Aorta (tissue), 5 donors: ENCODE measurements around the gene PTPRR. TPM values are rescaled to one million over a fixed set of nuclear protein-coding genes. Genes with fewer than 3 reads are reported as not detected.
A peak's percentile ranks its signal among the peaks of the same experiment; 100 is the strongest.

Experiments
- ATAC-seq: fragments of 200-7000 bp; cut with Tn5 transposase; one replicate; pipeline ENCODE4 v1.9.1; 2022; ENCODE audit warnings: moderate library complexity; ENCODE audit not compliant: low FRiP score
- DNase-seq, 2 donors: peaks; one replicate each; pipeline ENCODE4 v3.0.0-alpha.2; 2020
- H3K27ac ChIP-seq, 2 donors: one replicate each; pipeline ENCODE4 v1.5.1; 2013; ENCODE audit warnings: low read length in 2 of 2, mild to moderate bottlenecking in 2 of 2, moderate library complexity in 2 of 2, control low read depth in 1 of 2, inconsistent platforms in 1 of 2, low read depth in 1 of 2
- H3K27me3 ChIP-seq, 2 donors: one replicate each; pipeline ENCODE4 v1.6.1; 2013; ENCODE audit warnings: control low read depth in 1 of 2, low read length in 1 of 2, mild to moderate bottlenecking in 1 of 2, moderate library complexity in 1 of 2; ENCODE audit not compliant: insufficient read depth in 2 of 2, control insufficient read depth in 1 of 2
- H3K36me3 ChIP-seq, 2 donors: one replicate each; pipeline ENCODE4 v1.6.1; 2013; ENCODE audit warnings: control low read depth in 1 of 2, low read length in 1 of 2, mild to moderate bottlenecking in 1 of 2; ENCODE audit not compliant: insufficient read depth in 2 of 2, control insufficient read depth in 1 of 2
- H3K4me1 ChIP-seq, 2 donors: one replicate each; pipeline ENCODE4 v1.6.1; 2013; ENCODE audit warnings: low read length in 2 of 2, control low read depth in 1 of 2, mild to moderate bottlenecking in 1 of 2, moderate library complexity in 1 of 2; ENCODE audit not compliant: insufficient read depth in 2 of 2, control insufficient read depth in 1 of 2
- H3K4me3 ChIP-seq, 2 donors: one replicate each; pipeline ENCODE4 v1.5.1; 2013; ENCODE audit warnings: low read length in 2 of 2, control low read depth in 1 of 2, mild to moderate bottlenecking in 1 of 2
- H3K9me3 ChIP-seq: one replicate; pipeline ENCODE4 v1.6.1; 2013; ENCODE audit warnings: mild to moderate bottlenecking, low read length; ENCODE audit not compliant: control insufficient read depth
- WGBS, 2 donors: extraction: QIAGEN DNeasy Blood & Tissue Kit; methylation state at CpG; one replicate each; pipeline ENCODE4 v1.1.7; 2013; 5-methylcytosine and 5-hydroxymethylcytosine counted together
- intact Hi-C, 2 donors: fragments of 100-400 bp; cut with DNase I; formaldehyde crosslinking; loops; one replicate each; pipeline versions ENCODE4 v1.14.2 to v1.15.0; 2022
- long read RNA-seq, 2 donors: library from polyadenylated mRNA; unstranded; transcript quantifications; one replicate each; pipeline ENCODE4 v2.0.0, GENCODE V29; 2020 to 2021
- polyA plus RNA-seq, 2 donors: library from polyadenylated mRNA; stranded (reverse); fragments of 200-250 nt; gene quantifications; one replicate each; pipeline ENCODE4 v1.2.3, GENCODE V29; 2013
- total RNA-seq, 2 donors: library from RNA; stranded (reverse); fragmentation: NEBNext Ultra II Directional; extraction: Animal tissue kit (Norgen Biotek cat#: 25700); gene quantifications; one replicate each; pipeline ENCODE4 v1.2.1, GENCODE V29; 2021
- donor health status: healthy with polysubstance abuse.
- donor health status: Bipolar disorder and iron deficiency.
- donor health status: DM: no; HTN: no; CAD: no.
- donor health status: DM: no; HTN: no; CAD: no.
- donor health status: DM: yes; HTN: yes; CAD: no.

The PTPRR gene, protein sequence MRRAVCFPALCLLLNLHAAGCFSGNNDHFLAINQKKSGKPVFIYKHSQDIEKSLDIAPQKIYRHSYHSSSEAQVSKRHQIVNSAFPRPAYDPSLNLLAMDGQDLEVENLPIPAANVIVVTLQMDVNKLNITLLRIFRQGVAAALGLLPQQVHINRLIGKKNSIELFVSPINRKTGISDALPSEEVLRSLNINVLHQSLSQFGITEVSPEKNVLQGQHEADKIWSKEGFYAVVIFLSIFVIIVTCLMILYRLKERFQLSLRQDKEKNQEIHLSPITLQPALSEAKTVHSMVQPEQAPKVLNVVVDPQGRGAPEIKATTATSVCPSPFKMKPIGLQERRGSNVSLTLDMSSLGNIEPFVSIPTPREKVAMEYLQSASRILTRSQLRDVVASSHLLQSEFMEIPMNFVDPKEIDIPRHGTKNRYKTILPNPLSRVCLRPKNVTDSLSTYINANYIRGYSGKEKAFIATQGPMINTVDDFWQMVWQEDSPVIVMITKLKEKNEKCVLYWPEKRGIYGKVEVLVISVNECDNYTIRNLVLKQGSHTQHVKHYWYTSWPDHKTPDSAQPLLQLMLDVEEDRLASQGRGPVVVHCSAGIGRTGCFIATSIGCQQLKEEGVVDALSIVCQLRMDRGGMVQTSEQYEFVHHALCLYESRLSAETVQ
- total RNA-seq, result under 1 TPM; 0.45 to 0.49 TPM
- 1 to 10 TPM in 1 of 2 donors, under 1 TPM in 1; 0.23 to 1.8 TPM for polyA plus RNA-seq
- long read RNA-seq, donor 1, partial matches to known transcripts, result 0 of 3 reads
- long read RNA-seq, donor 1, other reads (novel, unspliced or antisense), result 3 of 3 reads
- long read RNA-seq, donor 2, result 0 reads

DNA sequence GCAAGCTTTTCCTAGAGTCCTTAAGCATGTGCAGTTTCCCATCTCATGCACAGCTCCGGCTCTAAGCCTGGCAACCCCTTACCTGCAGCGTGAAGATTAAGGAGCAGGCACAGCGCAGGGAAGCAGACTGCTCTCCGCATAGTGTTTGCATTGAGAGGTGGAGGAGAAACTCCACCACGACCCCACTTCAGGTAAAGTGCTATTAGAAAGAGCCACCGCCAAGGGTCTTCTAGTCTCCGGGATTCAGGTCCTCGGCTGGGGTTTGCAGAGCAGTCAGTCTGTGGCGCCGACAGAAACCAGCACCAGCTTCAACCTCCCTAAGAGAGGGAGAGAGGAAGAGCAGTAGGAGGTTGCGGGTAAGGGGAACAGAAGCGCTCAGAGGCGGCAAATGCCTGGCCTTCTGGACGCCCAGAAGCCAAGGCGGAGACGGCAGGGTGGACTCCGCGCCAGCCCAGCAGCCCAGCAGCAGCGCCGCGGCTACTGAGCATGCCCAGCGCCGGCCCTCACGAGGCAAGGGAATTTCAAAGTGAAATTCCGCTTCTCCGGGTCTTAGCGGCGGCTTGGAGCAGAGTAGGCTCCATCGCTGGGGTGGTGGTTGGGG, at the start of gene PTPRR:
TSS of gene PTPRR (minus strand) at position 488 of the 601 bp plus-strand sequence. CDS start at position 140, 348 bp downstream.
- Histone ChIP-seq H3K27ac (no peak within 1 kb of the TSS), H3K9me3 (peaks cover 2% of the 10 kb centered on the region), H3K4me1 (no peaks in the 10 kb centered on the region), H3K27me3 (no peaks in the 10 kb centered on the region), H3K4me3 (no peak within 1 kb of the TSS), H3K36me3 (no peaks in the 10 kb centered on the region)
- WGBS, 2 donors, result 2% methylated on average over 29 of the region's 29 CpGs
- intact Hi-C loops, result no loop called here
- peak; percentile 38 to 72 for DNase-seq
- no peak for ATAC-seq

DNA sequence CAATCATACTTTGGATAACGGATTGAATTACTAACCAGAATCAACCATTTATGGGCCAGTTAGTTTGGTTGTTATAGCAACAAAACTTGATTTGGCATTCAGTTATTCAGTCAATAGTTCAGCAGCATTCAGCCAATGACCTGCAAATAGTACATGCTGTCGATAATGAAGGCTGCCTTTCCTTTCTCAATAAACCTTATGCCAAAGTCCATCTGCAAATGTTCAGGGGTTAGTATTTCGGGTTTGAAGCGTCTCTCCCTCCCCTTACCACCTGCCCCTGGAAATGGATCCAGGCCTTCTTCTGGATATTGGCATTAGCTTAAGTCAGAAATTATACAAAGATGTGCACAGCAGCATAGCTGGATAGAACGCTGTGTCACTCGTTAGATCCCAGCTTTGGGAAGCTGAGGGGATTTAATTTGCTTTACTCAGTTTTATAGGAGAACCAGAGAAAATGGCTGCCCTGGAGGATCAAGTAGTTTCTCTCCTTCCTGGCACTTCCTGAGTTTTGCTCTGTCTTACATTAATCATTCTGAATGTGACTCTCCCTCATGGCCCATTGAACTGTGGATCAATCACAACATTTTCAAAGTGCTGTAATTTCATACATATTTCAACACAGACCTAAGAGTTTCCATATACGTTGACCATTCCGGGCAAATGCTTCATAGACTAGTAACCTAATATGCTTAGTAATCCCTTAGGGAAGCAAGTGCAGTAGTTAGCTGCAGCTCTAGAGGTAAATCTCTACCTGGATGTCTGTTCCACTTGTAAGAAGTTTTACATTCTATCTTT, 46.7 kb upstream of the PTPRR start:
- DNase-seq (no peak), ATAC-seq (no peak)
- Histone ChIP-seq H3K4me1 (peaks cover 0 to 3% of the 10 kb centered on the region in 2 donors), H3K9me3 (no peaks in the 10 kb centered on the region), H3K4me3 (no peak overlapping the region), H3K27me3 (no peaks in the 10 kb centered on the region), H3K36me3 (no peaks in the 10 kb centered on the region), H3K27ac (no peak overlapping the region)
- intact Hi-C loops, result no loop called here
- WGBS, 2 donors, result 90 to 92% methylated on average over 8 of the region's 8 CpGs

DNA sequence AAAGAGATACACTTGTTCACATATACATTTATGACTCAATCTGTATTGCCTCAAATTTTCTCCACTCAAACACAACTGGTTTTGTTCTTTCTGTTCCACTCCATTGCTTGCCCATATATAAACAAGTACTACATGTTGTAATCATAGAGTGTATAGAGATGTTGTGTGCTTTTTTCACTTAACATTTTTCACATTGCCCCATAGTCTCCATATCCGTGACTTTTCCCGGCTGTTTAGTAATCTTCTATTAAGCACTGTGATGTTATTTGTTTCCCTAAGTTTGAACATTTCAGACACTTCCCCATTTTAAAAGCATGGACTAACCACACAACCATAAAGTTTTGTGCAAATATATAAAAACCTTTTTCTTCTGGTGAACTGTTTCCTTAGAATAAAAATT, 45.5 kb upstream of the PTPRR start:
- no peaks in the 10 kb centered on the region for H3K9me3 ChIP-seq
- no peak overlapping the region for H3K27ac ChIP-seq
- no peaks in the 10 kb centered on the region for H3K27me3 ChIP-seq
- WGBS, 2 donors, result 85 to 90% methylated on average over 2 of the region's 2 CpGs
- no peak for ATAC-seq
- intact Hi-C loops, result no loop called here
- no peak overlapping the region for H3K4me3 ChIP-seq
- no peak for DNase-seq
- no peaks in the 10 kb centered on the region for H3K36me3 ChIP-seq
- peaks cover 0 to 2% of the 10 kb centered on the region in 2 donors for H3K4me1 ChIP-seq

DNA sequence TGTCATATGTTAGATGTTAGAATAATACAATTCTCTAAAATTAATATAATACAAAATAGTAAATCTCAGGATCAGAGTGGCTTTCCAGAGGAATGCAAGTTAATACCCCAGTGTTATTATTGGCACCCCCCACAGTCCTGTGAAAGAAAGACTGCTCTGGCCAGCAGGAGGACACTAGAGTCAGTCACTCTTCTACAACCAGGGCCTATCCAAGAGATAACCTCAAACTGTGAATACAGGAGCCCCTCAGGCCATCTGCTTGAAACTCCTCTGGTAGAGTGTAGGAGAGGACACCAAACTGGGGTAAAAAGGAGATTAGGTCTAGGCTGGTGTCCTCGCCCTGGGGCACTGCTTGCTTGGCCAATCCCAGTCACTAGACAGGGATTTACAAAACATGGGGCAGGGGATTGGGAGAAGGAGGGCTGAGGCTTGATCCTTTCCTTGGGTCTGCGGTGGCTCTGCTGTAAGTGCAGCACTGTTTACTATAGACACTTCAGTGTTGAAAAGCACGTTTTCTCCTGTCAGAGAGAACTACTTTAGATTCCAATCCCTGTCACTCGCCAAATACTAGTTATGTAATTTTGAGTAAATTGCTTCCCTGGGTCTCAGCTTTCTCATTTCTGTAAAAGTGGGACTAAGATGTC, 44.5 kb upstream of the PTPRR start:
- no peak for ATAC-seq
- no peaks in the 10 kb centered on the region for H3K36me3 ChIP-seq
- no peaks in the 10 kb centered on the region for H3K27me3 ChIP-seq
- WGBS, 2 donors, result 71 to 85% methylated on average over 4 of the region's 4 CpGs
- H3K27ac ChIP-seq, result no peak overlapping the region
- intact Hi-C loops, result no loop called here
- H3K9me3 ChIP-seq, result no peaks in the 10 kb centered on the region
- H3K4me1 ChIP-seq, result no peaks in the 10 kb centered on the region
- no peak for DNase-seq
- no peak overlapping the region for H3K4me3 ChIP-seq

DNA sequence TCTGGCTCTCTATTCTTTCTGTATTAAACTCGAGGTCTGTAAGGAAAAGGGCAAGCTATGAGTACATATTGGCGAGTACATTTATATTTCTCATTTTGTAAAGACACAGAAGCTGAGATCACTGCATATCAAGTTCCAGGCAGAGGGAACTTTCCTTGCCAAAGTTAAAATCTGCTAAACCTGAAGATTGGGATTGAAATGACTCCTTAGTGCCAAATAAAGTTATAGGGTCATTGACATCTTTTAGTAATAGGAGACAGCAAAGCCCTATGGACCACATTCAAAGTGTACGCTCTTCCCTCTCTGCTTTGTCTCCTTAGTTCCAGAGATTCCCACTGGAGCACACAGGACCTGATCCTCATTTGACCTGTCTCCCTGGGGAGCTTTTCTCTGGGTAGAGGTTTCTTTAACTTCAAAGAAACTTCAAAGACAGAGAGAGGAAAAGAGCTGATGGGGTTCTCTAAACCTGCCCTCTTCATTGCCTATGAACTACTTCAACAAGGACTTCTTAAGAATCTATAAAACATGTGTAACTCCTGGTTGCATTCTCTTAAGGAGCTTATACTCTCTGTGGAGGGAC, 42.6 kb upstream of the PTPRR start:
- ATAC-seq, result no peak
- WGBS, 2 donors, result 63 to 70% methylated on average over 3 of the region's 3 CpGs
- no peaks in the 10 kb centered on the region for H3K9me3 ChIP-seq

DNA sequence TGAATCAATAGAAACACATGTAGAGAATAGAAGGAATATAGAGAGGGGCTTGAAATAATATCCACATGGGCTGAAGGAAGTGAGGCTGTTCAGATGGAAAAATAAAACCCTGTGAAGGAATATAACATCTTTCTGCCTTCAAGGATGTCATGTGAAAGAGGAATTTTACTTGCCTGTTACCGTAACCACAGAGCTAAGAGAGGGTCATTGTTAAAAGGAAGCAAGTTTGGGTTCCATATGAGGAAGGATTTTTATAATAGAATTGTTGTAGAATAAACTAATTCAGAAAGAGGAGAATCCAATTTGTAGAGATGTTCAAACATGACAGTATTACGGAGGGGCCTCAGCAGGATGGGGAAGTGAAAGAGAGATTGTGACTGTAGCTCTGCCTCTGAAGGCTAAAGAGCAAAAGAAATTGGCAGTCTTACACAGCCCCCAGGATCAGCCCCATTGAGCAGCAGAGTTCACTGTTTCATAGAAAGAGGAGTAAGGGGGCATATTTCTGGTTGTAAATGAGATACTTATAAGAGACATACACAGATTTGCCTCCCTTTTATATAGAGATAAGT, 41.8 kb upstream of the PTPRR start:
- ATAC-seq (no peak), DNase-seq (no peak)
- H3K27ac ChIP-seq, result no peak overlapping the region
- no peaks in the 10 kb centered on the region for H3K36me3 ChIP-seq
- no peaks in the 10 kb centered on the region for H3K4me1 ChIP-seq
- intact Hi-C loops, result no loop called here
- WGBS, 2 donors, result 67 to 88% methylated on average over 2 of the region's 2 CpGs
- no peaks in the 10 kb centered on the region for H3K9me3 ChIP-seq
- no peak overlapping the region for H3K4me3 ChIP-seq
- H3K27me3 ChIP-seq, result no peaks in the 10 kb centered on the region

More for the DNA sequence above, 42.6 kb upstream of the PTPRR start:
- no peak overlapping the region for H3K27ac ChIP-seq
- no peaks in the 10 kb centered on the region for H3K4me1 ChIP-seq
- no peaks in the 10 kb centered on the region for H3K36me3 ChIP-seq
- no peak overlapping the region for H3K4me3 ChIP-seq
- intact Hi-C loops, result no loop called here
- no peaks in the 10 kb centered on the region for H3K27me3 ChIP-seq
- no peak for DNase-seq

DNA sequence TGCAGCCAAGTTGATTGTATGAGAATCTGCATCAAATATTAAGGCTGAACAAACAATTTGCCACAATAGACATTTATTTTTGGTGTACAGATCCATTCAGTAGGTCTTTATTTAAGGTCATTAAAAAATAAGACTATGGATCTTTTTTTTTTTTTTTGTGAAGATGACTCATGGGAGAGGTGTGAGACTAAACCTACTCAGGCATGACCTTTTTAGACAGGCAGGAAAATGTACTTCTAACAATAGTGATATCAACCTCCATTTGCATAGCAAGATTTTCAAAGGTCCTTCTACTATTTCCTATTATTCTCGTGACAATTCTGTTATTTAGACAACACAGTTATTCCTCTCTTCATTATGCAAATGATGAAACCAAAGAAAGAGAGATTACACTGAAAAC, 39.9 kb upstream of the PTPRR start:
- H3K36me3 ChIP-seq, result no peaks in the 10 kb centered on the region
- intact Hi-C loops, result no loop called here
- ATAC-seq, result no peak

More for the DNA sequence above, 39.9 kb upstream of the PTPRR start:
- WGBS, 2 donors, result 90 to 94% methylated on average over 1 of the region's 1 CpG
- no peak overlapping the region for H3K4me3 ChIP-seq
- H3K4me1 ChIP-seq, result no peaks in the 10 kb centered on the region
- no peaks in the 10 kb centered on the region for H3K9me3 ChIP-seq
- H3K27ac ChIP-seq, result no peak overlapping the region
- H3K27me3 ChIP-seq, result no peaks in the 10 kb centered on the region
- no peak for DNase-seq
